Stimulated activated CD8-positive, alpha-beta memory T cell treated with anti-CD3 and anti-CD28 coated beads, Interleukin-4, amount 100 ng/mL, for 48 hours (primary cell): ENCODE data around the gene TRPC4.

Experiments
- DNase-seq: peaks from one replicate; pipeline ENCODE4 v3.0.0-alpha.2; 2020

TRPC4 gene

GRCh38 chr13:37869756-37870488, at the start of gene TRPC4:
TRPC4 (minus strand) TSS chr13:37869772; CDS start chr13:37783333, 86,439 bp downstream.
- no peak for DNase-seq

DNA sequence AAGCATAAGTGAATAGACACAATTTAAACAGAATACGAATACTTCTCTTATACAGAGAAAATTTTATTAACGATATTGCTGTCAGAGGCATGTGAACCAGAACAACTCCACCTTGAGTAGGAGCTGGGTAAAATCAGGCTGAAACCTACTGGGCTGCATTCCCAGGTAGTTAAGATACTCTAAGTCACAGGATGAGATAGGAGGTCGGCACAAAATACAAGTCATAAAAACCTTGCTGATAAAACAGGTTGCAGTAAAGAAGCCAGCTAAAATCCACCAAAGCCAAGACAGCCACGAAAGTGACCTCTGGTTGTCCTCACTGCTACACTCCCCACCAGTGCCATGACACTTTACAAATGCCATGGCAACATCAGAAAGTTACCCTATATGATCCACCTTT, 49.2 kb upstream of the TRPC4 start:
- DNase-seq: no peak

GRCh38 chr13:37918116-37918714, 48.6 kb upstream of the TRPC4 start:
- no peak for DNase-seq

- DNase-seq: no peak
These were observed 45.3 kb upstream of the TRPC4 start for GRCh38 chr13:37914781-37915391.

DNA sequence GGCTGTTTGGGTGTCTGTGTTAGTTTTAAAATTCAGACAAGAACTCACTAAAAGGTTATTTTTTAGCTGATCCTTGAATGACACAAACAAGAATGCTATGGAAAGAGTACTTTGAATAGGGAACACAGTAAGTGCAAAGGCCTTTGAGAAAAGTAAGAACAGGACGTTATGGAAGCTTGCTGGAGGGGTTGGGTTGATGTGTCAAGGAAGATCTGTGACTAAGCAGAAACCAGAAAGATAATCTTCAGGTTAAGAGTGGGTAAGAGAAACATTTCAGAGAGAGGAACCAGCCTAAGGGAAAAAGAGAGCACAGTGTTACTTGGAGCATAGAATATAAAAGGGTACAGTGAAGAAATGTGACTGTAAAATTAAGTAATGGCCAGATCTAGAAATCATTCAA, 41.2 kb upstream of the TRPC4 start:
- DNase-seq: no peak

- no peak for DNase-seq
These were observed 37.3 kb upstream of the TRPC4 start for GRCh38 chr13:37906880-37907279.

DNA sequence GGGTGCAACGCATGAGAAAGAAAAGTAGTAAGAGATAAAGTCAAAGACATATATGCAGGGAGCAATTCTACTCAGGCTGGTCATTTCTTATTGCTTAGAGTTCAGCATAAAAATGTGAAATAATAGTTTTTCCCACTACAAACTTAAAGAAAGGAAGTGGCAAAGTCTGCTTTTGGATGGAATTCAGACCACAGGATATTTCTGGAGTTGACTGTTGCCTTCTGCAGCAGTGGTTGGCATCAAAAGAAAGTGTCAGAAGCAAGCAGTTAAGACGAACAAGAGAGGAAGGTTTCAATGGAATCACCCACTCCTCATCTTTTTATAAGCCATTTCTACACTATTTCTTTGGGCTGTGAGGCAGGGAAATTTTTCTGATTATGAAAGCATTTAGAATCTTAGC, 36.2 kb upstream of the TRPC4 start:
- DNase-seq: no peak

- DNase-seq: no peak
These were observed 30.2 kb upstream of the TRPC4 start for GRCh38 chr13:37899753-37900152.

DNA sequence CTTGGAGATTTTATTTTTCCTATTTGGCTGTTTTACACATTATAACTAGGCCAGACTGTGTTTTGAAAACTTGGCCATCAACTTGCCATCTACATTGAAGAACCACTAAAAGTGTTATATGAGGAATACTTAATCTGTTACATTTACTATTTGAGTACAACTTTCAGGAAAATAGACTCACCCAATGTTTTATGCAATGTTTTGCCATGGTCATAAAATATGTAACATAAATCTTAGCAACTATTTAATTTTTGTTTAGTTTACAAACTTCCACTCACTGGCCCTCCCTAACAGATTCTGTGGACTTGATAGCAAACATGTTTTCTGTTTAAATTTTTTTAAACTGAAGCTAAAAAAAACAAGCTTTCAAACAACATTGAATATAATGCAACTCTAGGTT, 23.7 kb upstream of the TRPC4 start:
- no peak for DNase-seq

DNA sequence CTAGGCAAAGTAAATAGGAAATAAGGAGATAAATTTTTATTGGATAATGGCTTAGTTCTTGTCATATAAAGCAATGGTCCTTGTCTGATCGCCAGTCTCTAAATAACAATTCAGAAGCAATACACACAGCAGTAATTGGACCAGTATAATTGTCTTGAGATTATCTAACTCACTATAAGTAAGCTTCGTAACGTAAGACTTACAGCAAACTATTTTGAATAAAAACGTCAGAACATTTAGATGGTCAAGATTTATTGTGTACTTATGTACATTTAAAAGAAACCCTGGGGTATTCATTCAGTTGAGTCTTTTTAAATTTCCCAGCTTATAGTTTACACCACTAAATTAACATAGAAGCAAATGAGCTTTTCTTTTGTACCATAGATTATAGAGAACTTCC, 20.2 kb upstream of the TRPC4 start:
- no peak for DNase-seq

- DNase-seq: no peak
These were observed 19.5 kb upstream of the TRPC4 start for GRCh38 chr13:37889102-37889501.

- DNase-seq: no peak
These were observed 17.3 kb upstream of the TRPC4 start for GRCh38 chr13:37886879-37887278.

- DNase-seq: no peak
These were observed 15.1 kb upstream of the TRPC4 start for GRCh38 chr13:37884674-37885073.

- no peak for DNase-seq
These were observed 14.5 kb upstream of the TRPC4 start for GRCh38 chr13:37884026-37884425.

- no peak for DNase-seq
These were observed 9.3 kb upstream of the TRPC4 start for GRCh38 chr13:37878921-37879320.

- no peak for DNase-seq
These were observed 8.9 kb upstream of the TRPC4 start for GRCh38 chr13:37878496-37878895.

DNA sequence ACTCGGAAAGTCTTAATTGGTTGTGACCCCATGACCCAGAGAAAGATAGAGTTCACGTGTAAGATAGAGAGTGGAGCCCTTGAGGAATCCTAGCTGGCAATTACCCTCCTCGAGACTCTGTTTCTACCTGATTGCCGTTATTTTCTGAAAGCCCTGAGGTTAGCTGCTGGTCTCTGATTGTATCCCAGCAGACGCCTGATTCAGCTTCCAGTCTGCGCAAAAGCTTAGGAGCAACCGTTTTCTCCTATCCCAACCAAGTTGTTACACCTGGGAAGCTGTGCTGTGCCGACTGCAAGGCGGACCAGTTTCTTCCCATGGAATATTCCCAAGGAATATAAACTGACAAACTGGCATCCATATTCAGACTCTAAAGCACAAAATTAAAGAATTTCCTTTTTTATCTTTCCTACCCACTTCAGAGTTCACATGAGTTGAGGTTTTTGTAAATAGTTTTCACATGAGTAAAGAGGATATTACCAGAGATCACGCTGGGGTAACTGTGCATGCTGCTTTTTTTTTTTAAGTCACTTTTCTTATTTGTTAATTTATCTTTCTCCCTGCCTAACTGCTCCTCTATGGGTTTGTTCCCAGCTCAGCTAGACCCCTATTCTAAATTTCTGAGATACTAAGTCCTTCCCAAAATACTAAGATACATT, 1.5 kb upstream of the TRPC4 start:
- no peak for DNase-seq

GRCh38 chr13:37870489-37870845, 895 bp upstream of the TRPC4 start:
- DNase-seq: no peak

GRCh38 chr13:37869506-37869755, 141 bp downstream of the TRPC4 start:
- no peak for DNase-seq

DNA sequence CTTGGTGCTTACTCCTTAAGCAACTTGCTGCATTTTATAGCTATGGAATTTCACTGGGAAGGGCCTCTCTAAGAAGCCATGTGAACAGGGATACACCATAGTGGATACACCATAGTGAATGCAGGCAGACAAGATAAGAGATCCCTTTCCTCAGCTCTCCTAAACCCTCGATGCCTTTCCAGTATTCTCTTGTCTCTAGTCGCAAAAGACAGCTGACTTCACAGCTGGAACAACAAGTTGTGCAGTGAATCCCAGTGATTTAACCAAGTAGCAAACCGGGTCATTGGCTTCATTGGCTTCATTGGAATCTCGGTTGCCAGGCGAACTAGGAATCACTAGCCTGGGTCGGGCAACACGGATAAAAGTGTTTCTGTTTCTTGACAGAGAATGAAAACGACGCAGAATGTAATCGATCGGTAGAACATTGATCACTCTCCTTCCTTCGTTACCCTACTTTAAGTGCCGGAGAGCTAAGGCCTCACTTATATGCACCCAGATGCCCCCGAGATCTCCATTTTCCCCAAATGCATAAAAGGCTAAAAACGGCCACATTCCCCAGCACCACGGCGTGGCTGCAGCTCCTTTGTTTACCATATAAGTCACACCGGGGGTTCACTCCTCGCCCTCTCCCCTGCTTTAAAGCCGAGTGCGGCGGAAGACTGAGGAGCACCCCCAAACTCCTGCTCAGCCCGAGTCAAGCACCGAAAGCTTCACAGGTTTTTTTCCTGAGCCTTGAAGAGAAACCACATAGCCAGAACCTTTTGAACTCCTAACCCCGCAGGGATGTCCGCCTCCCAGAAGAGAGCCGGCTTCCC, 674 bp downstream of the TRPC4 start:
- DNase-seq: no peak

GRCh38 chr13:37863708-37864107, 5.9 kb downstream of the TRPC4 start:
- DNase-seq: no peak

- no peak for DNase-seq
These were observed 34.2 kb downstream of the TRPC4 start for GRCh38 chr13:37835392-37835791.

DNA sequence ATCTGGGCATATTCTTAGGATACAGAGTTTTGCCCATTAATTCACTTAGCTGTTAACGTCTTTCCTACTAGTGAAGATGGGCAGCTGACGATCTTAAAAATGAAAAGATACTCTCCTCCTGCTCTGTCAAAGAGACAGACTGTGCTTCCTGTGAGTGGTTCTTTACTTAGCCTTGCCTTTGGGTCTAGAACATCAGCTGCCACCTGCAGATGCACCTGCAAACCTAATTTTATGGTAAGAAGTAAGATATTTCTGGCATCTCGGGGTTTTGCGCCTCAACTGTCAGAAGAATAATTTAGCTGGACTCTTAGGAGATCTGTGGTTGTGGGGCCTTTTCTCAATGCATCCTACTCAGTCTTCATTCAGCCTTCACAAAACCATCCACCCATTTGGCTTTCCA, 36.2 kb downstream of the TRPC4 start:
- no peak for DNase-seq
